Tibial artery (tissue), 4 donors: ENCODE data around the gene SLC5A2.

ENCODE experiments used
- DNase-seq, 2 donors: peaks; one replicate each; pipeline ENCODE4 v3.0.0-alpha.2; 2019
- H3K27ac ChIP-seq, 2 donors: fragments of 200-600 bp; sonication (generic) in 1 of 2; 1 replicate in 1 of 2; 2 replicates in 1 of 2; pipeline ENCODE4 v1.5.1; 2018 to 2019; ENCODE audit warnings: mild to moderate bottlenecking in 1 of 2
- H3K27me3 ChIP-seq, 2 donors: fragments of 200-600 bp; sonication (generic) in 1 of 2; one replicate each; pipeline versions ENCODE4 v1.5.1 to v1.6.0; 2016 to 2019
- H3K36me3 ChIP-seq, 3 donors: fragments of 200-600 bp; sonication (generic) in 2 of 3; one replicate each; pipeline ENCODE4 v1.5.1; 2016 to 2019; ENCODE audit warnings: mild to moderate bottlenecking in 2 of 3
- H3K4me1 ChIP-seq, 4 donors: fragments of 200-600 bp; sonication (generic) in 2 of 4; 1 replicate in 3 of 4; 2 replicates in 1 of 4; pipeline ENCODE4 v1.5.1; 2016 to 2019
- H3K4me3 ChIP-seq, 2 donors: fragments of 200-600 bp; sonication (generic) in 1 of 2; 1 replicate in 1 of 2; 2 replicates in 1 of 2; pipeline ENCODE4 v1.5.1; 2018 to 2019; ENCODE audit warnings: mild to moderate bottlenecking in 2 of 2
- H3K9me3 ChIP-seq, 3 donors: fragments of 200-600 bp; sonication (generic) in 1 of 3; one replicate each; pipeline ENCODE4 v1.5.1; 2016 to 2019
- CTCF ChIP-seq, 2 experiments: fragments of 200-600 bp in 1 of 2; fragments of 450-650 bp in 1 of 2; IDR thresholded peaks; one replicate each; pipeline ENCODE4 v1.5.1; 2017 to 2019; ENCODE audit warnings: antibody characterized with exemption in 2 of 2, mild to moderate bottlenecking in 1 of 2, moderate library complexity in 1 of 2
- intact Hi-C: fragments of 100-400 bp; cut with DNase I; formaldehyde crosslinking; loops from one replicate; pipeline ENCODE4 v1.15.0; 2023; ENCODE audit warnings: low total_unique reads

SLC5A2 gene

GRCh38 chr16:31505483-31505882 is 22.6 kb downstream of the SLC5A2 start:
- Histone ChIP-seq H3K4me3 (no peak overlapping the region), H3K27ac (no peak overlapping the region), H3K9me3 (no peaks in the 10 kb centered on the region), H3K27me3 (no peaks in the 10 kb centered on the region), H3K4me1 (peaks cover 0 to 39% (median 18%) of the 10 kb centered on the region in 4 donors), H3K36me3 (peaks cover 0 to 13% (median 0%) of the 10 kb centered on the region in 3 donors)
- no peak for DNase-seq
- intact Hi-C loops: loop anchor here (10.0 kb wide), 1 partner anchor 321 kb away; the partner anchor contains the start of gene FUS
- no peak for TF ChIP-seq CTCF (IDR thresholded peaks at IDR 0.05)

- TF ChIP-seq CTCF (IDR thresholded peaks at IDR 0.05): no peak
- H3K9me3 ChIP-seq: no peaks in the 10 kb centered on the region
- intact Hi-C loops: loop anchor here (10.0 kb wide), 1 partner anchor 323 kb away; the partner anchor contains the start of gene FUS
- peak overlapping the region; percentile 80 to 94 for H3K4me3 ChIP-seq
- peak overlapping the region; percentile 89 to 92 for H3K27ac ChIP-seq
- DNase-seq: no peak
- no peaks in the 10 kb centered on the region for H3K27me3 ChIP-seq
- peaks cover 0 to 34% (median 17%) of the 10 kb centered on the region in 4 donors for H3K4me1 ChIP-seq
- H3K36me3 ChIP-seq: peaks cover 0 to 11% (median 0%) of the 10 kb centered on the region in 3 donors
Measured at GRCh38 chr16:31507617-31507928, 24.6 kb downstream of the SLC5A2 start.

- no peak for TF ChIP-seq CTCF (IDR thresholded peaks at IDR 0.05)
- Histone ChIP-seq H3K4me3 (peak within 1 kb of the TSS; percentile 80 to 94), H3K9me3 (no peaks in the 10 kb centered on the region), H3K4me1 (peaks cover 0 to 29% (median 15%) of the 10 kb centered on the region in 4 donors), H3K27me3 (no peaks in the 10 kb centered on the region), H3K27ac (peak within 1 kb of the TSS; percentile 89 to 92), H3K36me3 (peaks cover 0 to 11% (median 0%) of the 10 kb centered on the region in 3 donors)
- intact Hi-C loops: loop anchor here (10.0 kb wide), 1 partner anchor 323 kb away; the partner anchor contains the start of gene FUS
- DNase-seq: peak; percentile 91 to 94
Measured at GRCh38 chr16:31507929-31508705, 25.2 kb downstream of the SLC5A2 start, which contains the start of gene RUSF1. RUSF1 (minus strand) TSS chr16:31508391; CDS start chr16:31508373, 18 bp downstream.

- intact Hi-C loops: loop anchor here (10.0 kb wide), 1 partner anchor 324 kb away; the partner anchor contains the start of gene FUS
- no peak for DNase-seq
Measured at GRCh38 chr16:31508706-31509195, 25.8 kb downstream of the SLC5A2 start.

GRCh38 chr16:31513126-31513525 is 30.2 kb downstream of the SLC5A2 start:
- Histone ChIP-seq H3K9me3 (no peaks in the 10 kb centered on the region), H3K27me3 (no peaks in the 10 kb centered on the region), H3K27ac (no peak overlapping the region), H3K4me1 (peaks cover 0 to 11% (median 2%) of the 10 kb centered on the region in 4 donors), H3K36me3 (no peaks in the 10 kb centered on the region), H3K4me3 (no peak overlapping the region)
- intact Hi-C loops: no loop called here
- no peak for TF ChIP-seq CTCF (IDR thresholded peaks at IDR 0.05)
- DNase-seq: no peak

More at GRCh38 chr16:31508706-31509195, 25.8 kb downstream of the SLC5A2 start:
- no peak for TF ChIP-seq CTCF (IDR thresholded peaks at IDR 0.05)
- H3K27ac ChIP-seq: peak overlapping the region; percentile 89 to 92
- H3K4me1 ChIP-seq: peaks cover 0 to 25% (median 14%) of the 10 kb centered on the region in 4 donors
- no peaks in the 10 kb centered on the region for H3K9me3 ChIP-seq
- peak overlapping the region; percentile 80 to 94 for H3K4me3 ChIP-seq
- peaks cover 0 to 11% (median 0%) of the 10 kb centered on the region in 3 donors for H3K36me3 ChIP-seq
- no peaks in the 10 kb centered on the region for H3K27me3 ChIP-seq
